ENCODE data around the gene KNSTRN.

DNA sequence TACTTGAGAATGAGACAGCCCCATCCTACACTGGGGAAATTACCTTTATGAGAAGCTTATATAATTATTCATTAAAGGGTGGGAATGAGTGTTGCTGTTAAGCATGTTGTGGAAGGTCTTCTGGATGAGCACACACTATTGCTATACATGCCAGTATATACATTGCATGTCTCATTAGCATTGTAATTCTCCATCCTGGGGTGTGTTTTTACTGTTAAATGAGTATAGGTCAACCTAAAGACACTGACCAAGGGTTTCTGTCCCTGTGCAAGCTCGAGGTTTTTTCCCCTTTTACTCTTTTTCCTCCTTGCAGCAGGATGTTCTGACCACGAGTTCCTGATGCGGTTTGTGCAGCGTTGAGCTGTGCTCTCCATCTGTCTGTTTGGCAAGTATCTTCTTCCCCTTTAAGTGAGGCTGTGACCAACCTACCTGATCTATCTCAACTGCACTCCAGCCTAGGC is 15.9 kb downstream of the KNSTRN start:
- no peak for TF ChIP-seq POLR2AphosphoS5 (IDR thresholded peaks at IDR 0.05; ENCODE audit: borderline replicate concordance, low read depth, low read length)
- no peak for TF ChIP-seq EZH2 (IDR thresholded peaks at IDR 0.05)
- no peak for TF ChIP-seq FOXP2 (optimal IDR thresholded peaks at IDR 0.05; ENCODE audit: control extremely low read depth, extremely low read length, insufficient read depth)

All from SK-N-MC (cell line).